GM21737 (cell line): ENCODE measurements around the gene PRDX5.
"Not testable (repeated sequence)": the region's sequence is repeated elsewhere in the genome, so short reads cannot be mapped to it uniquely, and the experiment has no call there.

Experiments used
- ATAC-seq: cut with Tn5 transposase; IDR thresholded peaks from one replicate; pipeline ENCODE4 v1.9.1; 2021; ENCODE audit warnings: mild to moderate bottlenecking, moderate library complexity; ENCODE audit not compliant: unreplicated experiment

Gene PRDX5

DNA sequence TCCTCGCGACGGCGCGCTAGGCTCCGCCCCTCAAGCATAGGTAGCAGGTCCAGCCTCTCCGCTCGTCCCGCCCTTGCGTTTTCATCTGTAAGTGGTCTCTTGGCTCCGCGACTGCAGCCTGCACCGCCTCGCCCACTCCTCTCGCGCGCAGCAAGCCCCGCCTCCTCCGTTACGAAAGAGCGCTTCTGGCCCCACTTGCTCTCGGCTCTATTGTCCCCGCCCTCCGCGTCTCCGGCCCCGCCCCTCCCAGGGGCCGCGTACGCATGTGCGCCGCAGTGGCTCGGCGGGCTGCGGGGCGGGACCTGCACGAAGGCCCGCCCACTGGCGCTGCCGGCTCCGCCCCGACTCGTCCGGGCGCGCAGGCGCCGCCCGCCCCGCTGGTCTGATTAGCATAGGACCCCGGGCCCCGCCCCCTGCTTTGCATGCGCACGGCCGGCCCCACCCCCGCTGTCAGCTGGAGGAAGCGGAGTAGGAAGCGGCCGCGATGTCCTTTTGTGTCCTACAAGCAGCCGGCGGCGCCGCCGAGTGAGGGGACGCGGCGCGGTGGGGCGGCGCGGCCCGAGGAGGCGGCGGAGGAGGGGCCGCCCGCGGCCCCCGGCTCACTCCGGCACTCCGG, 12.7 kb upstream of the PRDX5 start, which contains the start of gene ESRRA:
TSS of gene ESRRA (plus strand) at position 450 of the 616 bp plus-strand sequence. CDS start 1,656 bp downstream, outside the sequence.
- ATAC-seq = peak; percentile 64

DNA sequence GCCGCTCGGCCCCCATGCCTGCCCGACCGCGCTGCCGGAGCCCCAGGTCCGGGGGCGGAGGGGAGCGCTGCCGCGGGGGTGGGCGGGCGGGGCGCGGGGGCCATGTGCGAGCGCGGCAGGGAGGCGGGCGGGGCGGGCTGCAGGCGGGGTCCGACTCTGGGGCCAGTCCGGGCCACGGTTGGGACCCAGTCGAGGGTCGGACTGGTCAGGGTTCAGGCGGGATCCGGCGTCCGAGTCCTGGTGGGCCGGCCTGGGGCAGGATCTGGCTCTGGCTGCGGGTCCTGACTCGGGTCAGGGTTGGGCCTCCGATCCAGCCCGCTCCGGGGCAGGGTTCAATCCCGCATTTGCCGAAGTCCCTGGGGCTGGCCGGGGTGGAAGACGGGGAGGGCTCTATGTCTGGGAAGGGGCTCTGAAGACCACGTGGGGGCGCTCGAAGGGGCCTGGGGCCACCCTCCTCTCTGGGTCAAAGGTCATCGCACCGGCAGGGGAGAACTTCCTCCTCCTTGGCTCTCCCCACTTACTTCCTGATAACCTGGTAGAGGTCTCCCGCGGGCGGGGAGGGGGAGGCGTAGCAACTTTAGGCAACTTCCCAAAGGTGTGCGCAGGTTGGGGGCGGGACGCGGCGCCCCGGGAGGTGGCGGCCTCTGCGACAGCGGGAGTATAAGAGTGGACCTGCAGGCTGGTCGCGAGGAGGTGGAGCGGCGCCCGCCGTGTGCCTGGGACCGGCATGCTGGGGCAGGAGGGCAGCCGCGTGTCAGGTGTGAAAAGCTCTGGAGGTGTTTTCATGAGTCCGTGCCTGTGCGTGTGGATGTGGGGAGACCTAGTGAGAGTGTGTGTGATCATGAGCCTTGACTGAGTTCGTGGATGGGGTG, 12.0 kb upstream of the PRDX5 start:
- peak; percentile 21 for ATAC-seq

- no peak for ATAC-seq
Observed at GRCh38 chr11:64306563-64306875, 11.4 kb upstream of the PRDX5 start.

DNA sequence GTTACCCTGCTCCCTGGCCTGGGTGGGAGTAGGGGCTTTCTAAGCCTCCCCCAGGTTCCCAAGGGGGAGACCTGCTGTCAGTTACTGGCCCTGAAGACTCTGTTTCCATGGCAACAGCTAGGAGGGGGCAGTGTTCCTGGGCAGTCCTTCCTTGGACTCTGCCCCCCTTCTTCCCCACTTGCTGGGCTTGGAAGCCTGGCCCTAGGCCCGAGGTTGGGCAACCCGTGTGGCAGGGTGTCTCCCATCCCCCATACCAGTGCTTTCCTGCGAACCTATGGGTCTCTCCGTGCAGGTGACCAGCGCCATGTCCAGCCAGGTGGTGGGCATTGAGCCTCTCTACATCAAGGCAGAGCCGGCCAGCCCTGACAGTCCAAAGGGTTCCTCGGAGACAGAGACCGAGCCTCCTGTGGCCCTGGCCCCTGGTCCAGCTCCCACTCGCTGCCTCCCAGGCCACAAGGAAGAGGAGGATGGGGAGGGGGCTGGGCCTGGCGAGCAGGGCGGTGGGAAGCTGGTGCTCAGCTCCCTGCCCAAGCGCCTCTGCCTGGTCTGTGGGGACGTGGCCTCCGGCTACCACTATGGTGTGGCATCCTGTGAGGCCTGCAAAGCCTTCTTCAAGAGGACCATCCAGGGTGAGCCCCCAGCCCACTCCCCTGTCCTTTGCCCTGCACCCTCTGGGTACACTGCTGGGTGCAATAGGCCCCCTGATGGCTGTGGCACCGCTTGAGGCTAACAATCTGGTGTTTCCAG, 10.9 kb upstream of the PRDX5 start:
- no peak for ATAC-seq

- ATAC-seq = not testable (repeated sequence)
Observed at GRCh38 chr11:64307795-64308194, 10.1 kb upstream of the PRDX5 start.

- ATAC-seq = no peak
Observed at GRCh38 chr11:64312947-64313346, 5.0 kb upstream of the PRDX5 start.

GRCh38 chr11:64313491-64314145, 4.3 kb upstream of the PRDX5 start:
- ATAC-seq = no peak

- ATAC-seq = no peak
Observed at GRCh38 chr11:64314146-64314804, 3.6 kb upstream of the PRDX5 start.

DNA sequence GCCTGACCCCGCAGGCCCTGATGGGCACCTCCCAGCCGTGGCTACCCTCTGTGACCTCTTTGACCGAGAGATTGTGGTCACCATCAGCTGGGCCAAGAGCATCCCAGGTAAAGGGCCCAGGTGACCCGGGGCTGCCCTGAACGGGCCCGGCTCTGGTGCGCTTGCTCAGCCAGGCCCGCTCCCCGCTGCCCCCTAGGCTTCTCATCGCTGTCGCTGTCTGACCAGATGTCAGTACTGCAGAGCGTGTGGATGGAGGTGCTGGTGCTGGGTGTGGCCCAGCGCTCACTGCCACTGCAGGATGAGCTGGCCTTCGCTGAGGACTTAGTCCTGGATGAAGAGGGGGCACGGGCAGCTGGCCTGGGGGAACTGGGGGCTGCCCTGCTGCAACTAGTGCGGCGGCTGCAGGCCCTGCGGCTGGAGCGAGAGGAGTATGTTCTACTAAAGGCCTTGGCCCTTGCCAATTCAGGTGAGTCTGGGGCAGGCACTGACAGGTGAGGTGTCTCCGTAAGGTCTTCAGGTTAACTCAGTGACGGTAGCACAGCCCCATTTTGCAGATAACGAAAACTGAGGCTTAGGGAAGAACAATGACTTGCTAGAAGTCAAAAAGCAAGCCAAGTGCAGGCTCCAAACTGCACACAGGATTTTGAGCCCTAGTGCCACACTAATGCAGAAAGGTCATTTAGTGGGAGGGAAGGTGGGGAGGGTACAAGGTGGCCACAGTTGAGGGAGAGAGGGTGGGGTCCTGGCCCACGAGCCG, 2.9 kb upstream of the PRDX5 start:
- ATAC-seq = no peak

DNA sequence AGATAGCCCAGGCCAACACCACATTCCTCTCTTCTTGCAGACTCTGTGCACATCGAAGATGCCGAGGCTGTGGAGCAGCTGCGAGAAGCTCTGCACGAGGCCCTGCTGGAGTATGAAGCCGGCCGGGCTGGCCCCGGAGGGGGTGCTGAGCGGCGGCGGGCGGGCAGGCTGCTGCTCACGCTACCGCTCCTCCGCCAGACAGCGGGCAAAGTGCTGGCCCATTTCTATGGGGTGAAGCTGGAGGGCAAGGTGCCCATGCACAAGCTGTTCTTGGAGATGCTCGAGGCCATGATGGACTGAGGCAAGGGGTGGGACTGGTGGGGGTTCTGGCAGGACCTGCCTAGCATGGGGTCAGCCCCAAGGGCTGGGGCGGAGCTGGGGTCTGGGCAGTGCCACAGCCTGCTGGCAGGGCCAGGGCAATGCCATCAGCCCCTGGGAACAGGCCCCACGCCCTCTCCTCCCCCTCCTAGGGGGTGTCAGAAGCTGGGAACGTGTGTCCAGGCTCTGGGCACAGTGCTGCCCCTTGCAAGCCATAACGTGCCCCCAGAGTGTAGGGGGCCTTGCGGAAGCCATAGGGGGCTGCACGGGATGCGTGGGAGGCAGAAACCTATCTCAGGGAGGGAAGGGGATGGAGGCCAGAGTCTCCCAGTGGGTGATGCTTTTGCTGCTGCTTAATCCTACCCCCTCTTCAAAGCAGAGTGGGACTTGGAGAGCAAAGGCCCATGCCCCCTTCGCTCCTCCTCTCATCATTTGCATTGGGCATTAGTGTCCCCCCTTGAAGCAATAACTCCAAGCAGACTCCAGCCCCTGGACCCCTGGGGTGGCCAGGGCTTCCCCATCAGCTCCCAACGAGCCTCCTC, 2.0 kb upstream of the PRDX5 start:
- ATAC-seq = not testable (repeated sequence)

GRCh38 chr11:64316672-64317324, 1.1 kb upstream of the PRDX5 start:
- no peak for ATAC-seq

- ATAC-seq = peak; percentile 46
Observed at GRCh38 chr11:64317325-64317960, 478 bp upstream of the PRDX5 start, which contains the start of gene TRMT112. Gene TRMT112, minus strand, starts transcription at chr11:64317559. Its CDS starts 33 bp downstream, at chr11:64317526.

DNA sequence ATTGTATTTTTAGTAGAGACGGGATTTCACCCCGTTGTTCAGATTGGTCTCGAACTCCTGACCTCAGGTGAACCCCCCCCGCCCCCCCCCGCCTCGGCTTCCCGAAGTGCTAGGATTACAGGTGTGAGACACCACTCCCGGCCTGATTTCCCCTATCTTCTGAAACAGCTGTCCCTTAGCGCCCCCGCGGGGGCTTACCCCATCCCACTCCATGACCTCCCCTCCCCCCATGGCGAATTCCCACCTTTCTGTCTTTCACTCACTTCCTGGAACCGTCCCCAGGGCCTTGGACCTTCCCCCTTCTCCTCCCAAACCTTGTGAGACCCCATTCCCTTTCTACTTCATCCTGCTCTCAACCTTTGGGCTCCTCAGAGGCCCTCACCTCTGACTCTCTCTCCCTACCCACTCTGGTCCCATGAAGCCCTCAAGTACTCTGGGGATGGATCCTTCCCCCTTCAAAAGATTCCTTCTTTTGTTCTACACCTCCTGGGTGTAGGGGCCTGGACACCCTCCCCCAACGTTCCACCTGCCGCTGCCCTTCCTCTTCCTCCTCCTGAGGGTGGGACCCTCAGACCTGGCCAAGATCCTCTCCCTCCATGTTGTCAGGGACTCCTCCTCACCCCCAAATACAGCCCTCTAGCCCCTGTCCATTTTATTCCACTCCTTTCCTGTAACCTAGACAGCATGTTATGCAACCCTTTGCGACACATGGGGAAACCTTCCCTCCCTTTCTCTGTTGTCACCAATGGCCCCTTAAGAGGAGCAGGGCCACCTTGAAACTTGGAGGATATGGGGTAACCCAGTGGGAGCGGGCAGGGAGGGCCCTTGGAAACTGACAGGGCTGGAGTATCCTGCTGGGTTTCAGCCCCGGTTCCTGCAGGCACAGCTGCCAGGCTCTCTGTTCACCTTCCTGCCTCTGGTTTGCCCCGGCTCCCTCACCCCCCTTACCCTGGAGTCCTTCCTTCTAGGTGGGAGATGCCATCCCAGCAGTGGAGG, 1.1 kb downstream of the PRDX5 start:
- ATAC-seq = no peak

- ATAC-seq = no peak
Observed at GRCh38 chr11:64320556-64320955, 2.6 kb downstream of the PRDX5 start.

- no peak for ATAC-seq
Observed at GRCh38 chr11:64321026-64321425, 3.1 kb downstream of the PRDX5 start.

GRCh38 chr11:64321533-64321932, 3.6 kb downstream of the PRDX5 start:
- ATAC-seq = no peak

- ATAC-seq = no peak
Observed at GRCh38 chr11:64322925-64323260, 5.0 kb downstream of the PRDX5 start.
